Fibroblast of upper back skin (primary cell): ENCODE data around the gene APBA3.

Source experiments
- DNase-seq: peaks from one replicate; pipeline ENCODE4 v3.0.0-alpha.2; 2013

APBA3 gene

DNA sequence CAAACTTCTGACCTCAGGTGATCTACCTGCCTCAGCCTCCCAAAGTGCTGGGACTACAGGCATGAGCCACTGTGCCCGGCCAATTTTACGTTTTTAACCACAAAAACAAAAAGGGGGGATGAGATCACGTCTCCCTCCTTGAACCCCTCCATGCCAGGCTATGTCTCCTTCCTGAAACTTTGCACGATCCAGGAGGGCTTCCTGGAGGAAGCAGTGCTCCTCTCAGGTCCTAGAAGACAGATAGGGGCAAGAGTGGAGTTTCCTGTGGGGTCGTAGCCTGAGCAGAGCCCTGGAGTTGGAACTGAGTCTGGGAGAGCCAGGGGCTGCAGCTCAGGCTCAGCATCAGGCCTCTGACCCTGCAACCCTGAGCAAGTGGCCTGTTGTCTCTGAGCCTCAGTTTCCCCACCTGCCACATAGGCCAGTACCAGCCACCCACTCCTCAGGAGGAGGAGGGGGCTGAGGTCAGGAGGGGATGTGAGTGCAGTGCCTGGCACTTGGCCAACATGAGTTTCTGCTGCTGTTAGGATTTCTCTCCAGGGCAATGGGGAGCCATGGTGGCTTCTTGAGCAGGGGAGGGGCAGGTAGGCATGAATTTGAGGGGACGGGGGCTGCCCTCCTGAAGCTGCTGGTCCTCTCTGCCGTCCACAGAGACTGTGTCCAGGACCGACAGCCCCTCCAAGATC is 16.0 kb downstream of the APBA3 start:
- no peak for DNase-seq

- no peak for DNase-seq
Measured at GRCh38 chr19:3743486-3743885, 18.0 kb downstream of the APBA3 start.

GRCh38 chr19:3740431-3740830 is 21.1 kb downstream of the APBA3 start:
- no peak for DNase-seq

- no peak for DNase-seq
Measured at GRCh38 chr19:3738477-3739220, 22.8 kb downstream of the APBA3 start.

- DNase-seq = no peak
Measured at GRCh38 chr19:3737487-3738205, 23.8 kb downstream of the APBA3 start.

DNA sequence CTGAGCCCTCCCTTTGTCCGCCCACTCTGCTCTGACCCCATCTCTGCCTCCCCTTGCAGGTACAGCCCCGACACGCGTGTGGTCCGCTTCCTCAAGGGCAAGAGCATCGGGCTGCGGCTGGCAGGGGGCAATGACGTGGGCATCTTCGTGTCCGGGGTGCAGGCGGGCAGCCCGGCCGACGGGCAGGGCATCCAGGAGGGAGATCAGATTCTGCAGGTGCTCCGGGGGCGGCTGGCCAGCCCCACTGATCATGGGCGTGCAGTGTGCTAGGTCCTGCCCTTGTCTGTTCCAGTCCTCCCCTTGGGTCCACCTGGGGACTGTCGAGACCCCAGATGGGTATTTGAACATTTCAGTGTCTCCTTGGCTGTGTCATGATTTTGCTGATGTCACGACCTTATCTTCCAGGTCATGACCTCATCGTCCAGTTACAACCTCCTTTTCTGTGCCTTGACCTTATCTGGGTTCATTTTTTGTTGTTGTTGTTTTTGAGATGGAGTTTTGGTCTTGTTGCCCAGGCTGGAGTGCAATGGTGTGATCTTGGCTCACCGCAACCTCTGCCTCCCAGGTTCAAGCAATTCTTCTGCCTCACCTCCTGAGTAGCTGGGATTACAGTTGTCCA is 25.3 kb downstream of the APBA3 start:
- no peak for DNase-seq

GRCh38 chr19:3734310-3734600 is 27.2 kb downstream of the APBA3 start:
- no peak for DNase-seq

- no peak for DNase-seq
Measured at GRCh38 chr19:3733549-3734309, 27.8 kb downstream of the APBA3 start.

GRCh38 chr19:3732108-3732507 is 29.4 kb downstream of the APBA3 start:
- DNase-seq = no peak

GRCh38 chr19:3730457-3730958 is 31.0 kb downstream of the APBA3 start:
- DNase-seq = no peak

DNA sequence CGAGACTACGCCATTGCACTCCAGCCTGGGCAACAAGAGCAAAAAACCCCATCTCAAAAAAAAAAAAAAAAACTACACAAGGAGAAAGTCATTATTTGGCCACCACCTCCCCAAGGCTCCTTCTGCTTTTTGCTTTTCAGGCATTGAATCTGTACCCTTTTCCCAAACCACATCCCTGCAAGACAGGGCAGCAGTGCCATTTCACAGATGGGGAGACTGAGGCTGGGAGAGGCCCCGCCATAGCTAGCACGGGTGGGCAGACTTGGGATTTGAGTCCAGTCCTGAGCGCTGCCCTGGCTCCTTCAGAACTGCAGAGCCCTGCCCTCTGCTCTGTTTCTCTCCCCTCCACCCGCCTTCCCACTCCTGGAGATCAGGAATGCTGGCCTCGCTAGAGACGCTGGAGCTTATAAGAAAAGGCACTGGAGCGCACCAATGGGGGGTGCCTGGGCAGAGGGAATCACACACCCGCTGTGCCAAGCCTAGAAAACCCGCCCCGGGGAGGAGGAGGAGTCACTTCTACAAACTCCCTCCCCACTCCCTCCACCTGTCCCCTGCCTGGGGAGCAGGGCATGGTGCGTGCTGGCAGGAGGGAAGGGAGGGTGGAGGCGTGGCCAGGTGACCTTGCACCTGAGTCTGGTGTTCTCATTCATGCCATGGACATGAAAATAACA is 35.7 kb downstream of the APBA3 start:
- DNase-seq = no peak

GRCh38 chr19:3725121-3725520 is 36.4 kb downstream of the APBA3 start:
- no peak for DNase-seq

- DNase-seq = no peak
Measured at GRCh38 chr19:3723883-3724282, 37.6 kb downstream of the APBA3 start.

GRCh38 chr19:3723110-3723488 is 38.4 kb downstream of the APBA3 start:
- no peak for DNase-seq

DNA sequence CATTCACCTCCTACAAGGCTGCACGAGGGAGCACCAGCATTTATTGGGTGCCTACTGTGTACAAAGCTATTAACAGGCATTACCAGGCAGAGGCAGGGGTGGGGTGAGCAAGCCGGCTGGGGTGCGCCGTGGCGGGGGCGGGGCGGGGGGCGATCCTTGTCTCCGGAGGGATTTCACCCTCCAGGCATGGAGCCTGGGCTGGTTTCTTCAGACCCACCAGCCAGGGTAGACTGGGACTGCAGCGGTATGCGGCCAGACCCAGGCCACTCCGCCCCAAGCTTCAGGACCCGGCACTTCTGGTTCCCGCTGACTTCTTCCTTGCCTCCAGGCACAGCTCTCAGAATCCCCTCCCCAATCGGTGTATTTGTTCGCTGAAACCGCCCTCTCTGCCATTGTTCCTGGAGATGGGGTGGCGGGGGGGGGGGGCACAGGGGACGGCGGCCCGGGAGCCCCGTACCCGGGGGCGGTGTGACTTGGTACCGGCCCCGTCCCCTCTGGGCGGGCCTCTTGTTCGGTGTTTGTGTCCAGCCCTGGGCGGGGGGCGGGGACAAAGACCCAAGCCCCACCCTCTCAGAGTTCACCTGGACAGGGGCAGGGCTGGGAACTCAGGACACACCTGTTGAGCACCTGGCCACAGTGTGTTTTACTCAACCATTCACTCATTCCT is 38.9 kb downstream of the APBA3 start:
- DNase-seq = no peak

GRCh38 chr19:3721887-3722442 is 39.5 kb downstream of the APBA3 start:
- no peak for DNase-seq

DNA sequence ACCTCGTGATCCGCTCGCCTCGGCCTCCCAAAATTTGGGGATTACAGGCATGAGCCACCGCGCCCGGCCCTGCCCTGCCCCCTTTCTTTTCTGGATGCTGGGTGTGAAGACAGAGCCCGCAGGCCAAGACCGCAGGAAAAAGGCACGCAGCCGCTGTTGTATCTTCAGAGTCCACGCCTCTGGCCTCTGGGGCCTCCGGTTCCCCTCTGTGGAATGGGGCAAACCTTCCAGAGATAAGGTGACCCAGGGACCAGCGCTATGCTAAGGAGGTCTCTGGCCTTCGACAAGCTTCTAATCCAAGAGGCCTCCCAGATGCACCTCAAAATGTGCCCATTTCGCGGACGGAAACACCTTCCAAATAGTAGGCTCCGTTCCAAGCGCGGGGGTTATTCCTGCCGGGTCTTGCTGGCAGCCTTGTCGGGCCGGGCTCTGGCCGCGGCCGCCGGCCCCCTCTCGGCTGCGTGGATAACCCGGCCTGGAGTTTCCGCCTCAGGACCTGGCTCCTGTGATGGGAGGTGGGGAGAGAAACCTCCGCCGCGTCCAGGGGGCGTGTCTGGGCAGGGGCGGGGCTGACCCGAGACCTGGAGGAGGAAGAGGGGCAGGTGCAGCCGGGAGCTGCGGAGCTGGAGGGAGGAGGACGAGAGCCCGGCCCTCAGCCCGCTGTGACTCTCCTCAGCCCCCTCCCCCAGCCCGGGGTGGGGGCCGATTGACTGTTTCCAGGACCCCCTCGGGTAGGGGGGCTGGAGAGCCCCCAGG is 40.2 kb downstream of the APBA3 start:
- DNase-seq = peak; percentile 72

GRCh38 chr19:3720349-3720917 is 41.1 kb downstream of the APBA3 start:
- DNase-seq = no peak

- DNase-seq = no peak
Measured at GRCh38 chr19:3719868-3720267, 41.6 kb downstream of the APBA3 start.

DNA sequence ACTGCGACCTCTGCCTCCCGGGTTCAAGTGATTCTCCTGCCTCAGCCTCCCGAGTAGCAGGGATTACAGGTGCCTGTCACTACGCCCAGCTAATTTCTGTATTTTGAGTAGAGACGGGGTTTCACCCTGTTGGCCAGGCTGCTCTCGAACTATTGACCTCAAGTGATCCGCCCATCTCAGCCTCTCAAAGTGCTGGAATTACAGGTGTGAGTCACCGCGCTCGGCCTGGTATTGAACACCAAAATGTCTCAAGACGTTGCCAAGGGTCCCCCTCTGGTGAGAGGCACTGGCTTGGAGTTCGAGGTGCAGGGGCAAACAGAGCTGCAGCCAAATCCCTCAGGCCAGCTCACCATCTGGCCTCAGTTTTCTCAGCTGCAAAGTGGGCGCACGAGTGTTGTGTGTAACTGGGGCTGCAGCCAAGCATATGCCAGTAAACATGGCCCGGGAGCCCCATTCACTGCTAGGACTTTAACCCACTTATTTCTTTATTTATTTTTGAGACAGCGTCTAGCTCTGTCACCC is 45.3 kb downstream of the APBA3 start:
- no peak for DNase-seq
